ENCODE data around the gene DTNBP1.

DTNBP1 gene

DNA sequence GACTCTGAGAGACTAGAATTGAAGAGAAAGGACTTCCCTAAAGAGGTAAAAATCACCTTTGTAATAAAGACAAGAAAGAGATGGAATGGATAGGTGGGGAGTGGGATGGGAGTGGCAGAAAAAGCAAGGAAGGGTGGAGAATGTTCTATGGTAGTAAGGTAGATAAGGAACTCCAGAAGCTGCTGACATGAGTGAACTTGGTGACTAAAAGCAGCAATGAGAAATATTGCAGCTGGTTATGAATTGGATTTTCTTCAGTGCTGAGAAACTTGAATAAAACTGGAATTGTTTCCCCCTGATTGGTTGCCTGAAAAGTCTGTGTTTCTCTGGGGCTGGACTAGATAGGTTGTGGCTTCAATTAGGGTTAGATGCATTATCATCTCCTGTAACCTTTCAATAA is 15.7 kb upstream of the DTNBP1 start:
- TF ChIP-seq, protein P1, sequence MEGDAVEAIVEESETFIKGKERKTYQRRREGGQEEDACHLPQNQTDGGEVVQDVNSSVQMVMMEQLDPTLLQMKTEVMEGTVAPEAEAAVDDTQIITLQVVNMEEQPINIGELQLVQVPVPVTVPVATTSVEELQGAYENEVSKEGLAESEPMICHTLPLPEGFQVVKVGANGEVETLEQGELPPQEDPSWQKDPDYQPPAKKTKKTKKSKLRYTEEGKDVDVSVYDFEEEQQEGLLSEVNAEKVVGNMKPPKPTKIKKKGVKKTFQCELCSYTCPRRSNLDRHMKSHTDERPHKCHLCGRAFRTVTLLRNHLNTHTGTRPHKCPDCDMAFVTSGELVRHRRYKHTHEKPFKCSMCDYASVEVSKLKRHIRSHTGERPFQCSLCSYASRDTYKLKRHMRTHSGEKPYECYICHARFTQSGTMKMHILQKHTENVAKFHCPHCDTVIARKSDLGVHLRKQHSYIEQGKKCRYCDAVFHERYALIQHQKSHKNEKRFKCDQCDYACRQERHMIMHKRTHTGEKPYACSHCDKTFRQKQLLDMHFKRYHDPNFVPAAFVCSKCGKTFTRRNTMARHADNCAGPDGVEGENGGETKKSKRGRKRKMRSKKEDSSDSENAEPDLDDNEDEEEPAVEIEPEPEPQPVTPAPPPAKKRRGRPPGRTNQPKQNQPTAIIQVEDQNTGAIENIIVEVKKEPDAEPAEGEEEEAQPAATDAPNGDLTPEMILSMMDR (conservative IDR thresholded peaks at IDR 0.05; ENCODE audit: low read length), result no peak
- no peak overlapping the region for H3K4me3 ChIP-seq (ENCODE audit: low read length)
- DNase-seq (ENCODE audit: low read depth), result no peak

DNA sequence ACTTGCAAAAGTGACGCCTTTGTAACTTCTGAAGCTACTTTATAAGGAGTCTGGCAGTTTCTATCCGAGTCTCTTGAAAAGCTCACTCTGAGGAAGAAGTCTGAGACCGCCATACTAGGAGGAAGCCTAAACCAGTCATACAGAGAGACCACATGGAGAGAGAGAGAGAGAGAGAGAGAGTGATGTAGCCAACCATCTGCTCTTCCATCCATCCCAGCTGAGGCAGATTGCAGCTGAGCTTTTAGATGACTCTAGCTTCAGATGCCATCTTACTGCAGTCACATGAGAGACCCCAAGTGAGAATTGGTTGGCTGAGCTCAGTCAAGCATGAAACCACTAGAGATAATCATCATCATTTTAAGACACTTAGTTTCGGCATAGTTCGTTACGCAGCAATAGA is 15.0 kb upstream of the DTNBP1 start:
- H3K4me3 ChIP-seq (ENCODE audit: low read length), result no peak overlapping the region
- DNase-seq (ENCODE audit: low read depth), result no peak
- TF ChIP-seq, protein P1 (conservative IDR thresholded peaks at IDR 0.05; ENCODE audit: low read length), result no peak

DNA sequence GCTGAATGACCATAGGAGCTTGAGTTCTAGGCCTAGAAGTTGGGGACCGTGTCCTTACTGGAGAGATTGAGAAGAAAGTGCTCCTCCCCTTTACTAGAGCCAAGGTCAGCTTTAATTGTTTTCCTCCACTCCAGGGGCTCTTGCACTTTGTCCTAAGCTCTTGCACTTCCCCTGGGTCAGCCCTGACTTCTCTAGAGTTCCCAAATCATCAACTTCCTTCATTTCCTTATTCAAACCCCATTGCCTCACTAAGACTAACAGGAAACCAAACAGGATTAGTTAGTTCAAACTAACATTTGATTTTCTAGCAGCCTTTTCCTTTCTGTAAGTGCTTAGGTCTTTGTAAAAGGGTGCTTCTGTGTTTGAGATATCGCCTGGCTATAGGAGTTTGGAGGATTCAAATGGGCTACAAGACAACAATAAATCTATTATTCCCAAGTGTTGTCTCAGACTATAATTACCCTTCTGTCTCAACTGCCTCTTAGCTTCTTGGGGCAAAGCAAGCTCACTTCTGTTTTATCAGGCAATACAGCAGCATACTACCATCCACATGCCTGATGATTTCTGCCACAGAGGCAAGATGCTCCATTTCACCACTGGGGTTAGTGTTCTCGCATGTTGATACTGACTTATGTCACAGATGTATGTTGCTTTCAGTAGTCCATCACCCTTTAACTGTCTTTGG is 12.8 kb upstream of the DTNBP1 start:
- no peak overlapping the region for H3K4me3 ChIP-seq (ENCODE audit: low read length)
- TF ChIP-seq, protein P1 (conservative IDR thresholded peaks at IDR 0.05; ENCODE audit: low read length), result no peak
- DNase-seq (ENCODE audit: low read depth), result no peak

DNA sequence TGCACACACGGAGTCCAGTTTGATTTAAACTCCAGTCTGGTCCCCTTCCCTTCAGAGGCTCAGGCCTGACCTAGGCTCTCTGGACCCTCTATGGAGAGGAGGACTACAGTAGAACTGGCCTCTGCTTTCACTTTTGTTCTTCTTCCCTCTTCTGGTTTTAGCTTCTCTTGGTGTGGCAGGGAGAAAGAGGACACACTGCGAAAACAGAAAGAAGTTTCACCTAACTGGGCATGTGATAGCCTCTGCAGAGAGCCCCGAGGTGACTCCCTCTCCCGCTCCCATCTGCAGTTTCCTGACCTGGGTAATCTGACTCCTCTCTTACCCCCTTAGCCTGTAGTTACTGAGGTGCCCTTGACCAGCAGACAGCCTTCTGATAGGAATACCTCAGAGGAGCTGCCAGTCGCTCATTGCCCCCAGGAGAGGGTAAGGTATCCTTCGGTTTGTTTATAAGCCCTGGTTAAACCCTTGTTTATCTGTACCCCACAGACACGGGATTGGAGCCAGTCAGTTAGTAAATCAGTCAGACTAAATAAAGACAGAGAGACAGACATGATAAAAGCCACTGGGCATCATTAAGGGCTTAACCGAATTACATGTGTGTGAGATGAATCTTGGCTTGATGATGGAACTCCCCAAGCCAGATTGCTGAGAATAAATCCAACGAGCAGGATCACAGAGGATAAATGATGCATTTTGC is 12.0 kb upstream of the DTNBP1 start:
- no peak for DNase-seq (ENCODE audit: low read depth)
- H3K4me3 ChIP-seq (ENCODE audit: low read length), result no peak overlapping the region
- TF ChIP-seq, protein P1 (conservative IDR thresholded peaks at IDR 0.05; ENCODE audit: low read length), result no peak

DNA sequence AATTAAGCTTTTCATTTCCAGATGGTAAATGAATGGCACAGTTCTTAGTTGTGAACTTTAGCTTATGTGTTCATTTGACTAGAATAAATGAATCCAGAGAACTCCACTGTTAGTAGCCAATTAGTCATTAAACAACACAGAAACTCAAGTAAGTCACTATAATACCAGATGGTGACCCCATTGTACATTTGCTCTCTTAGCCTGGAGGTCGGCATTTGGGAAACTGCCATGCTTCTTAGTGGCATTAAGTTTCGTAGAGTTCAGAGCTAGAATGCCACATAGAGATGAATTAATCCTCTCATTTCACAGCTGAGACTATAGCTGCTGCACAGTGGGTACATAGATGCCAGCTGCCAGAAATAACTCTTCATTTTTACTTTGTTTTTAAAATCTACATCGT is 10.8 kb upstream of the DTNBP1 start:
- no peak for DNase-seq (ENCODE audit: low read depth)
- no peak overlapping the region for H3K4me3 ChIP-seq (ENCODE audit: low read length)
- TF ChIP-seq, protein P1 (conservative IDR thresholded peaks at IDR 0.05; ENCODE audit: low read length), result no peak

DNA sequence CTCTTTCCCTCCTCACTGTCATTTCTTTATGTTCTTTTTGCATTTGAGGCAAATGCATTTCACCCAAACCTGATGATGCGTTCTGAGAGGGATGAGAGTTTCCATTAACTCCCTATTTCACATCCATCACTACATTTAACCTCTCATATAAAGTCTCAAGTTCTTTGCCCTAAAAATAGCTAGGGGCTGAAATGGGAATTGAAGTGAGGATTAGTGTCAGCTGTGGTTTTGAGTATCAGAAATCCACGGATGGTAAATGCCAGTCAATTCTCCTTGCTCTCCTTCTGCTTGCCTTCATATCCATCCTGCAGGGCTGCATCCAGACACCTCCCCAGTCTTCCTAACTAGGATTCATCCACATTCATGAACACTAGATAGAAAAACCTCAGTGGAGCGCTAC is 10.0 kb upstream of the DTNBP1 start:
- TF ChIP-seq, protein P1 (conservative IDR thresholded peaks at IDR 0.05; ENCODE audit: low read length), result no peak
- no peak for DNase-seq (ENCODE audit: low read depth)
- no peak overlapping the region for H3K4me3 ChIP-seq (ENCODE audit: low read length)

DNA sequence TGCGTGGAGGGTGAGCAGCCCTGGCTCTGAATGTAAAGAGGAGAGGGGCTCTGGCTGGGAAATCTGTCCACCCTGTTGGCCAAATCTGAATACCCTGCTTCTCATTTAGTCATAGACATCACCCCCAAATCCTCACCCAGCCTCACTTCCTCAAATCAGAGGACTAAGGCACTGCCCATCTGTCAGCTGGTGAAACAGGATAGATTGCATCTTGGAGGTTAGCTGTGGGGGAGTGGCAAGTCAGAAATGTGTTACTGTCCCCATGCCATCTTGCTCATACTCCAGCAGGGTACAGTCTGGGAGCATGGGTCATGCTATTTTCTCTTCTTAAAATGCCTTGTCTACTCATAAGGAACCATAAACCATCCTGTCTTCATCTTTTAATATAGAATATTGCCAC is 9.5 kb upstream of the DTNBP1 start:
- TF ChIP-seq, protein P1 (conservative IDR thresholded peaks at IDR 0.05; ENCODE audit: low read length), result no peak
- no peak overlapping the region for H3K4me3 ChIP-seq (ENCODE audit: low read length)
- no peak for DNase-seq (ENCODE audit: low read depth)
